ENCODE measurements around the gene KIF25.

Gene KIF25

GRCh38 chr6:168092541-168092940, 95.1 kb downstream of the KIF25 start:
- no peak for DNase-seq (ENCODE audit: low spot score)
- in situ Hi-C loops (cut with MboI; ENCODE audit: low sequenced_read_pairs, unreplicated experiment) = no loop called here
- TF ChIP-seq CTCF (IDR thresholded peaks at IDR 0.05; ENCODE audit: borderline replicate concordance, control extremely low read depth, extremely low read depth, insufficient read depth, missing control alignments) = no peak

GRCh38 chr6:168093071-168093505, 95.6 kb downstream of the KIF25 start:
- TF ChIP-seq CTCF (IDR thresholded peaks at IDR 0.05; ENCODE audit: borderline replicate concordance, control extremely low read depth, extremely low read depth, insufficient read depth, missing control alignments) = no peak
- in situ Hi-C loops (cut with MboI; ENCODE audit: low sequenced_read_pairs, unreplicated experiment) = no loop called here
- no peak for DNase-seq (ENCODE audit: low spot score)

- no peak for DNase-seq (ENCODE audit: low spot score)
- TF ChIP-seq CTCF (IDR thresholded peaks at IDR 0.05; ENCODE audit: borderline replicate concordance, control extremely low read depth, extremely low read depth, insufficient read depth, missing control alignments) = no peak
- in situ Hi-C loops (cut with MboI; ENCODE audit: low sequenced_read_pairs, unreplicated experiment) = no loop called here
Measured at GRCh38 chr6:168093634-168094033, 96.2 kb downstream of the KIF25 start.
